ENCODE results near the gene CIP2A. TPM values are rescaled to one million over a fixed set of nuclear protein-coding genes. Genes with fewer than 3 reads are reported as not detected.

Gene CIP2A
- total RNA-seq, 1 donor from 2014 or later = 8.6 TPM

DNA sequence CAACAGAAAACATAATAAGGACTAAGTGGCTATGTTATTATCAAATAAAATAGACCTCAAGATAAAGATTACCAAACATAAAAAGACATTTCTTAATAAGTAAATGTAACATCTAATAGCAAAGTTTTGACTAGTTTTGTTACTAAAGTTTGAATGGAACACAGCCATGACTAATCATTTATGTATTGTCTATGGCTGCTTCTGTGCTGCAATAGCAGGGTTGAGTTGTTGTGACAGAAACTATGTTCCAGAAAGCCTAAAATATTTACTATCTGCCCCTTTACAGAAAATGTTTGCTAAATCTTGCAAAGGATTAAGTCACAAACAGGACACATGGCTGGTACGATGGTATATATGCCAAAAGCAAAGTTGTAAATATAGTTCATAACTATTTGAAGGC lies 40.9 kb downstream of the CIP2A start:
- TF ChIP-seq, protein P1, sequence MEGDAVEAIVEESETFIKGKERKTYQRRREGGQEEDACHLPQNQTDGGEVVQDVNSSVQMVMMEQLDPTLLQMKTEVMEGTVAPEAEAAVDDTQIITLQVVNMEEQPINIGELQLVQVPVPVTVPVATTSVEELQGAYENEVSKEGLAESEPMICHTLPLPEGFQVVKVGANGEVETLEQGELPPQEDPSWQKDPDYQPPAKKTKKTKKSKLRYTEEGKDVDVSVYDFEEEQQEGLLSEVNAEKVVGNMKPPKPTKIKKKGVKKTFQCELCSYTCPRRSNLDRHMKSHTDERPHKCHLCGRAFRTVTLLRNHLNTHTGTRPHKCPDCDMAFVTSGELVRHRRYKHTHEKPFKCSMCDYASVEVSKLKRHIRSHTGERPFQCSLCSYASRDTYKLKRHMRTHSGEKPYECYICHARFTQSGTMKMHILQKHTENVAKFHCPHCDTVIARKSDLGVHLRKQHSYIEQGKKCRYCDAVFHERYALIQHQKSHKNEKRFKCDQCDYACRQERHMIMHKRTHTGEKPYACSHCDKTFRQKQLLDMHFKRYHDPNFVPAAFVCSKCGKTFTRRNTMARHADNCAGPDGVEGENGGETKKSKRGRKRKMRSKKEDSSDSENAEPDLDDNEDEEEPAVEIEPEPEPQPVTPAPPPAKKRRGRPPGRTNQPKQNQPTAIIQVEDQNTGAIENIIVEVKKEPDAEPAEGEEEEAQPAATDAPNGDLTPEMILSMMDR (IDR thresholded peaks at IDR 0.05; ENCODE audit: insufficient read depth, low read depth, low read length) = no peak
- TF ChIP-seq EZH2 (IDR thresholded peaks at IDR 0.05; ENCODE audit: insufficient read depth, low read length) = no peak
- H3K4me3 Mint-ChIP-seq (ENCODE audit: unreplicated experiment) = no peak overlapping the region
- Histone ChIP-seq H3K9ac (ENCODE audit: low read length) (no peak overlapping the region), H4K20me1 (ENCODE audit: insufficient read depth, low read length) (no peaks in the 10 kb centered on the region), H3K4me3 (ENCODE audit: insufficient read depth, low read depth, low read length) (no peak overlapping the region), H3K27ac (ENCODE audit: low read depth, low read length) (no peak overlapping the region), H3K4me2 (ENCODE audit: low read length) (no peak overlapping the region), H3K27me3 (ENCODE audit: insufficient read depth, low read length) (no peaks in the 10 kb centered on the region), H3K79me2 (ENCODE audit: insufficient read depth, low read length) (no peaks in the 10 kb centered on the region), H3K9me3 (ENCODE audit: insufficient read depth, low read depth, low read length) (no peaks in the 10 kb centered on the region), H3K4me1 (ENCODE audit: insufficient read depth, low read length) (no peaks in the 10 kb centered on the region), H3K36me3 (ENCODE audit: insufficient read depth, low read length) (peaks cover 6% of the 10 kb centered on the region), H2AFZ (ENCODE audit: low read depth, low read length) (no peak overlapping the region)
- no peaks in the 10 kb centered on the region for H3K27me3 Mint-ChIP-seq (ENCODE audit: low read depth, unreplicated experiment)
- DNase-seq (ENCODE audit: low read depth) = no peak
- H3K9me3 Mint-ChIP-seq (ENCODE audit: unreplicated experiment) = no peaks in the 10 kb centered on the region
- H3K27ac Mint-ChIP-seq (ENCODE audit: unreplicated experiment) = no peak overlapping the region
- peaks cover 5% of the 10 kb centered on the region for H3K36me3 Mint-ChIP-seq (ENCODE audit: low read depth, unreplicated experiment)
- H3K4me1 Mint-ChIP-seq (ENCODE audit: low read depth, unreplicated experiment) = peaks cover 2% of the 10 kb centered on the region
- FAIRE-seq = no peak

DNA sequence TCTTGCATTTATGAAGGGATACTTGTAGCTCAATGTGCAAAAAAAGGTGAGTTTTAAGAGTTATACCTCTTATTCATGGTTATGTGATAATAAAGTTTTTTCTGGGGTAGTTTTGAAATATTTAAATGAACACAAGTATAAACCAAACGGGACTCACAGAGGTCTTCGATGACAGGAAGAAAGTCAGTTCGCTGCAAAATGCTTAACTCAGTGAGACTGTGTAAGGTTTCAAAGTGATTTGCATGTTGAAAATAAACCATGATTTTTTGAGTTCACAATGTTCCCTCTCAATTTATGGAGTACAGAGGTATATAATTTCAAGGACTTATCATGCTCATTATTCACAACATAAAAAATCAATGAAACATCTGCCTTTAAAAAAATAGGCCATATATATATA lies 42.5 kb downstream of the CIP2A start:
- no peak overlapping the region for H3K27ac ChIP-seq (ENCODE audit: low read depth, low read length)
- H3K36me3 Mint-ChIP-seq (ENCODE audit: low read depth, unreplicated experiment) = peaks cover 6% of the 10 kb centered on the region
- H3K9me3 Mint-ChIP-seq (ENCODE audit: unreplicated experiment) = no peaks in the 10 kb centered on the region
- no peak overlapping the region for H3K27ac Mint-ChIP-seq (ENCODE audit: unreplicated experiment)
- H3K36me3 ChIP-seq (ENCODE audit: insufficient read depth, low read length) = peaks cover 6% of the 10 kb centered on the region
- no peak overlapping the region for H2AFZ ChIP-seq (ENCODE audit: low read depth, low read length)
- peaks cover 2% of the 10 kb centered on the region for H3K4me1 Mint-ChIP-seq (ENCODE audit: low read depth, unreplicated experiment)
- H3K4me1 ChIP-seq (ENCODE audit: insufficient read depth, low read length) = no peaks in the 10 kb centered on the region
- no peaks in the 10 kb centered on the region for H3K27me3 ChIP-seq (ENCODE audit: insufficient read depth, low read length)
- H3K27me3 Mint-ChIP-seq (ENCODE audit: low read depth, unreplicated experiment) = no peaks in the 10 kb centered on the region
- FAIRE-seq = no peak
- no peak for TF ChIP-seq EZH2 (IDR thresholded peaks at IDR 0.05; ENCODE audit: insufficient read depth, low read length)
- TF ChIP-seq, protein P1 (IDR thresholded peaks at IDR 0.05; ENCODE audit: insufficient read depth, low read depth, low read length) = no peak
- no peak overlapping the region for H3K4me3 ChIP-seq (ENCODE audit: insufficient read depth, low read depth, low read length)
- H3K9me3 ChIP-seq (ENCODE audit: insufficient read depth, low read depth, low read length) = no peaks in the 10 kb centered on the region
- H4K20me1 ChIP-seq (ENCODE audit: insufficient read depth, low read length) = no peaks in the 10 kb centered on the region
- DNase-seq (ENCODE audit: low read depth) = no peak
- no peak overlapping the region for H3K4me3 Mint-ChIP-seq (ENCODE audit: unreplicated experiment)
- H3K9ac ChIP-seq (ENCODE audit: low read length) = no peak overlapping the region
- no peak overlapping the region for H3K4me2 ChIP-seq (ENCODE audit: low read length)
- H3K79me2 ChIP-seq (ENCODE audit: insufficient read depth, low read length) = no peaks in the 10 kb centered on the region

- no peak overlapping the region for H3K4me3 ChIP-seq (ENCODE audit: insufficient read depth, low read depth, low read length)
- H3K27ac Mint-ChIP-seq (ENCODE audit: unreplicated experiment) = peak overlapping the region; percentile 19
- no peak for FAIRE-seq
Measured at GRCh38 chr3:108546247-108546646, 43.0 kb downstream of the CIP2A start.

More at GRCh38 chr3:108546247-108546646, 43.0 kb downstream of the CIP2A start:
- Histone ChIP-seq H3K4me1 (ENCODE audit: insufficient read depth, low read length) (no peaks in the 10 kb centered on the region), H3K27me3 (ENCODE audit: insufficient read depth, low read length) (no peaks in the 10 kb centered on the region), H3K9ac (ENCODE audit: low read length) (no peak overlapping the region), H4K20me1 (ENCODE audit: insufficient read depth, low read length) (no peaks in the 10 kb centered on the region), H3K36me3 (ENCODE audit: insufficient read depth, low read length) (peaks cover 6% of the 10 kb centered on the region), H3K79me2 (ENCODE audit: insufficient read depth, low read length) (no peaks in the 10 kb centered on the region), H2AFZ (ENCODE audit: low read depth, low read length) (no peak overlapping the region), H3K27ac (ENCODE audit: low read depth, low read length) (no peak overlapping the region), H3K9me3 (ENCODE audit: insufficient read depth, low read depth, low read length) (no peaks in the 10 kb centered on the region), H3K4me2 (ENCODE audit: low read length) (no peak overlapping the region)
- Mint-ChIP-seq H3K4me3 (ENCODE audit: unreplicated experiment) (no peak overlapping the region), H3K4me1 (ENCODE audit: low read depth, unreplicated experiment) (peaks cover 2% of the 10 kb centered on the region), H3K36me3 (ENCODE audit: low read depth, unreplicated experiment) (peaks cover 6% of the 10 kb centered on the region), H3K9me3 (ENCODE audit: unreplicated experiment) (no peaks in the 10 kb centered on the region), H3K27me3 (ENCODE audit: low read depth, unreplicated experiment) (no peaks in the 10 kb centered on the region)
- TF ChIP-seq EZH2 (IDR thresholded peaks at IDR 0.05; ENCODE audit: insufficient read depth, low read length) = no peak
- TF ChIP-seq, protein P1 (IDR thresholded peaks at IDR 0.05; ENCODE audit: insufficient read depth, low read depth, low read length) = no peak
- peak; percentile 7 for DNase-seq (ENCODE audit: low read depth)

All from astrocyte (in vitro differentiated cells and primary cell).